Activated CD8-positive, alpha-beta T cell treated with anti-CD3 and anti-CD28 coated beads, Interleukin-2, amount 10 ng/mL, durations not matched to agents 7 days and 5 days (primary cell): ENCODE data around the gene STX2. TPM values are rescaled to one million over a fixed set of nuclear protein-coding genes. Genes with fewer than 3 reads are reported as not detected.

ENCODE experiments used
- ATAC-seq: fragments of 150-1000 bp; cut with Tn5 transposase; one replicate; pipeline ENCODE4 v1.10.0; 2021; ENCODE audit warnings: moderate library complexity
- CTCF ChIA-PET: fragments of 350-600 bp; sonication (Branson Sonifier 250); formaldehyde crosslinking; loops from one replicate; lab custom pipeline; 2021; ENCODE audit warnings: antibody characterized with exemption; lab: Charles Lee
- POLR2A ChIA-PET: fragments of 350-600 bp; sonication (Branson Sonifier 250); formaldehyde crosslinking; loops from one replicate; lab custom pipeline; 2021; ENCODE audit warnings: antibody characterized with exemption; lab: Charles Lee
- DNase-seq: peaks from one replicate; pipeline ENCODE4 v3.0.0-alpha.2; 2020
- H3K27ac Mint-ChIP-seq: one replicate; pipeline ENCODE4 v1.8.0; 2021; ENCODE audit warnings: mild to moderate bottlenecking, mixed read lengths
- H3K27me3 Mint-ChIP-seq: one replicate; pipeline ENCODE4 v1.8.0; 2021; ENCODE audit warnings: low read depth, mixed read lengths
- H3K36me3 Mint-ChIP-seq: one replicate; pipeline ENCODE4 v1.8.0; 2021; ENCODE audit warnings: low read depth, mixed read lengths
- H3K4me1 Mint-ChIP-seq: one replicate; pipeline ENCODE4 v1.8.0; 2021; ENCODE audit warnings: low read depth, mixed read lengths
- H3K4me3 Mint-ChIP-seq: one replicate; pipeline ENCODE4 v1.8.0; 2021; ENCODE audit warnings: mild to moderate bottlenecking, mixed read lengths
- H3K9me3 Mint-ChIP-seq: one replicate; pipeline ENCODE4 v1.8.0; 2022; ENCODE audit warnings: mixed read lengths; ENCODE audit not compliant: insufficient read depth
- total RNA-seq, 2 experiments: library from RNA; stranded (reverse); gene quantifications; one replicate each; pipeline ENCODE4 v1.2.3, GENCODE V29; 2021

STX2 gene
- total RNA-seq, 2 experiments from 2014 or later = 24.5 to 24.9 TPM

- POLR2A ChIA-PET = interaction anchor here (1.3 kb wide), 1 partner anchor 49 kb away, joined by 3 read pairs; no protein-coding TSS in a partner anchor
- no peak overlapping the region for H3K4me3 Mint-ChIP-seq
Measured at GRCh38 chr12:130826151-130826801, 12.8 kb downstream of the STX2 start.

DNA sequence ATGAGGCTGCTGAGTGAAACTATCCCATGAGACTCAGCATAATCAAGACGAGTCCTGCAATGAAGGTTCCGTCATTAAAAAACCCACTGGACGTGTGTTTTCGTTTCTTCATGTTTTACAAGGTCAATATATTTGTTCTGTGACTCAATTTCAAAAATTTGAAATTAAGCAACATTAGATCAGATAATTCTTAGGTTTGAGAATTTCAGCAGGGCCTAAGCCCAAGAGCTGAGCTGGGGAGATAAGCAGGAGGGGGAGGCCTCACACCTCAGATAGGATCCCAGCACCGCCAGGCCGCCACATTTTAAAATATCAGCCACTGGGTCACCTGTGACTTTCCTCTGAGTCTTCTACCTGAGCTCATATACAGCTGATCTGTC is 13.3 kb downstream of the STX2 start:
- peaks cover 30% of the 10 kb centered on the region for H3K36me3 Mint-ChIP-seq
- peak overlapping the region; percentile 76 for H3K27ac Mint-ChIP-seq
- ChIA-PET POLR2A (no interaction called here), CTCF (interaction anchor here (1.1 to 3.4 kb wide), 6 partner anchors 9 to 306 kb away, joined by 3 to 45 read pairs (median 8); partner anchors contain the start of gene STX2)
- DNase-seq = no peak
- H3K4me3 Mint-ChIP-seq = no peak overlapping the region
- no peak for ATAC-seq
- H3K27me3 Mint-ChIP-seq = no peaks in the 10 kb centered on the region
- no peaks in the 10 kb centered on the region for H3K9me3 Mint-ChIP-seq
- H3K4me1 Mint-ChIP-seq = peaks cover 32% of the 10 kb centered on the region

More at GRCh38 chr12:130826151-130826801, 12.8 kb downstream of the STX2 start:
- DNase-seq = peak; percentile 79
- CTCF ChIA-PET = interaction anchor here (0.8 to 3.4 kb wide), 11 partner anchors 9 to 305 kb away, joined by 3 to 45 read pairs (median 5); partner anchors contain the start of gene STX2
- H3K36me3 Mint-ChIP-seq = peaks cover 25% of the 10 kb centered on the region
- no peaks in the 10 kb centered on the region for H3K27me3 Mint-ChIP-seq
- peak; percentile 95 for ATAC-seq
- no peaks in the 10 kb centered on the region for H3K9me3 Mint-ChIP-seq
- peak overlapping the region; percentile 76 for H3K27ac Mint-ChIP-seq
- H3K4me1 Mint-ChIP-seq = peaks cover 27% of the 10 kb centered on the region

DNA sequence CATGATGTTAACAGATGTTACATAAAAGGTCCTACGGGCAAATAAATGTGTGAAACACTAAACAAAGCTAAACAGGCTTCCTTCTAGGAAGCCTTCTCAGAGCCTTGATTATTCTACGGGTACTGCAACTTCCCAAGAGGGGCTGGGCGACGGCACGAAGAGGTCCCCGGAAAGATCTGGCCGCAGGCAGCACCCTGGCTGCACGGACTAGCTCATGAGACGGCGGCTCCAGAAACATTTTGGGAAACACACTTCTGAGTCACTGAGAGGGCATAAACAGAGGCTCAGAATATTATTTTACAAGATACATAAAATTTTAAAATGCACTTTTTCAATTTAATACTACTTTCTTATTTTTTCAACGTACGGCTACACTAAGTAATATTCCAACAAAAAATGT is 19.4 kb downstream of the STX2 start:
- Mint-ChIP-seq H3K4me3 (no peak overlapping the region), H3K27ac (no peak overlapping the region), H3K27me3 (no peaks in the 10 kb centered on the region), H3K36me3 (peaks cover 34% of the 10 kb centered on the region), H3K4me1 (peaks cover 26% of the 10 kb centered on the region), H3K9me3 (no peaks in the 10 kb centered on the region)
- DNase-seq = no peak
- CTCF ChIA-PET = interaction anchor here (0.9 to 1.9 kb wide), 9 partner anchors 11 to 61 kb away, joined by 3 to 7 read pairs (median 3); no protein-coding TSS in a partner anchor
- no peak for ATAC-seq
- POLR2A ChIA-PET = no interaction called here

DNA sequence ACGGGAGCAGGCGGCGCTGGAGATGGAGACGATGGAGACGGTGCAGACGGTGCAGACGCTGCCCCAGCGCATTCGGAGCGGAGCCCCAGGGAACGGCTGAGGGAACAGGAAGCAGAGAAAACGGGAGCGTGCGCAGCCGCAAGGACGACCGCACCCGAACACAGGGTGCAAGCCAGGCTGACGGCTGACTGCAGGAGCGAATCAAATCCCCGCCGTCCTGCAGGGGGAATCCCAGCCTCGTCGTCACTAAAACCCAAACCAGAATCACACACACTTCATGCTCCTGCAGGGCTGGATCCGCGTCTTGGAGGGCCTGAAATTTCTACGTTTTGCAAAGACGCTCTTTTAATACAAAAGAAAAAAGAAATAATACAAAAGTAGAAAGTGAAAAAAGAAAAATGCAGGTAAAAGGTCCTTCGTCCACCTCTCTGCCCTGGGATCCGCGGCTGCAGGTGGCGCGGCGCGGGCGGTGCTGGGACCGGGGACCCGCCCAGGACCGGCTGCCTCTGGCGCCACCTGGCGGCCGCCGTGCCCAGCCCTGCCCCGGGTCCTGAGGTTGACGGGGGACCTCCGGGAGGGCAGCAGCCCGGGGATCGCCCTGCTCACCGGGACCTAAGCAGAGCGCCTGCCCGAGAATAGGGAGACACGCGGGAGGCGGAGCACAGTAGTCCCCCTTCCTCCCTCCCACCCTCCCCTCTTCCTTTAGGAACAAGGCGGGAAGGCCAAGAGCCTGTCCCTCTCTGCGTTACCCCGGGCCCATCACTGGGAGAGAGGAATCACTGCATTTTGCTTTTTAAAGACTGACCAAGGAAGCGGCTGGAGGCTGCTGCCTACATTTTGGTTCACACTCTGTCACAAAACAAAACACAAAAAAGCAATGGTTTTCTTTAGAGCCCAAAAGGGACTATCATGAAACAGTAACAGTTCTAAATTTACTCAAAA is 20.1 kb downstream of the STX2 start:
- DNase-seq (peak; percentile 74), ATAC-seq (peak; percentile 99)
- Mint-ChIP-seq H3K27ac (no peak overlapping the region), H3K27me3 (no peaks in the 10 kb centered on the region), H3K36me3 (peaks cover 35% of the 10 kb centered on the region), H3K4me1 (peaks cover 26% of the 10 kb centered on the region), H3K9me3 (no peaks in the 10 kb centered on the region), H3K4me3 (peak overlapping the region; percentile 70)
- CTCF ChIA-PET = interaction anchor here (0.9 to 1.9 kb wide), 9 partner anchors 12 to 287 kb away, joined by 3 to 9 read pairs (median 4); no protein-coding TSS in a partner anchor
- POLR2A ChIA-PET = no interaction called here

DNA sequence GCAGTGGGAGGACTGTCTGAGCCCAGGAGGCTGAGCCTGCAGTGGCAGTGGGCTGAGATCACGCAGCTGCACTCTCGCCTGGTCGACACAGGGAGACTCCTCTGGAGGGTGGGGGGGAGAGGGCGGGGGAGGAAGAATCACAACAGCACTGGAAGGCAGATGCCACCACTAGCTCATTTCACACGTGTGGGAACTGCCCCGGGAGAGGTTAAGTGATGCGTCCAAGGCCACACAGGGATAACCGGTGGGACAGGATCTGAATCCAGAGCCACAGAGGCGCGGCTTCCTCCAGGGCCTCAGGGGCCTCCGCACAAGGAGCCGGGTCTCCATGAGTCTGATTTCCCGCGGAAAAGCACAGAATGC is 20.8 kb downstream of the STX2 start:
- CTCF ChIA-PET = interaction anchor here (0.9 to 2.4 kb wide), 7 partner anchors 8 to 287 kb away, joined by 3 to 20 read pairs (median 7); no protein-coding TSS in a partner anchor
- no peak overlapping the region for H3K27ac Mint-ChIP-seq
- peaks cover 30% of the 10 kb centered on the region for H3K36me3 Mint-ChIP-seq
- H3K4me3 Mint-ChIP-seq = peak overlapping the region; percentile 70
- POLR2A ChIA-PET = no interaction called here
- ATAC-seq (no peak), DNase-seq (no peak)
- H3K9me3 Mint-ChIP-seq = no peaks in the 10 kb centered on the region
- no peaks in the 10 kb centered on the region for H3K27me3 Mint-ChIP-seq
- H3K4me1 Mint-ChIP-seq = peaks cover 26% of the 10 kb centered on the region

DNA sequence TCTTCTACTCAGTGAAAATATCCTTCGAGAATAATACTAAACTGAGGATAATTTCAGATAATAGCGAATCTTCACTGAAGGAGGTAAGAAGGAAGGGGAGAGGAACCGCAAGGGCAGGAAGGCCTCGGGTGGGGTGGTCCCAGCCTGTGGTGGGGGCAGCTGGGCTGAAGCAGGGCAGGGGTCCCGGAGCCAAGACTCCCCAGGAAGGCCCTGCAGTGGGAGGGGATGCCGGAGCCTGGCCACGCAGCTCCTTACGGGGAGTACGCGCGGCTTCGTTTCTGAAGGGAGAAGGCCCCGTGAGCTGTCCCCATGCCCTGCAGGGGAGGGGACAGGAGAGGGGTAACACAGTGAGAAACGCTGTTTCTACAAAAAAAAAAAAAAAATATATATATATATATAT is 21.2 kb downstream of the STX2 start:
- peaks cover 26% of the 10 kb centered on the region for H3K4me1 Mint-ChIP-seq
- H3K9me3 Mint-ChIP-seq = no peaks in the 10 kb centered on the region
- ChIA-PET CTCF (interaction anchor here (0.9 to 2.4 kb wide), 7 partner anchors 9 to 288 kb away, joined by 3 to 20 read pairs (median 7); no protein-coding TSS in a partner anchor), POLR2A (no interaction called here)
- no peaks in the 10 kb centered on the region for H3K27me3 Mint-ChIP-seq
- DNase-seq (no peak), ATAC-seq (no peak)
- H3K36me3 Mint-ChIP-seq = peaks cover 28% of the 10 kb centered on the region
- H3K4me3 Mint-ChIP-seq = no peak overlapping the region
- no peak overlapping the region for H3K27ac Mint-ChIP-seq

DNA sequence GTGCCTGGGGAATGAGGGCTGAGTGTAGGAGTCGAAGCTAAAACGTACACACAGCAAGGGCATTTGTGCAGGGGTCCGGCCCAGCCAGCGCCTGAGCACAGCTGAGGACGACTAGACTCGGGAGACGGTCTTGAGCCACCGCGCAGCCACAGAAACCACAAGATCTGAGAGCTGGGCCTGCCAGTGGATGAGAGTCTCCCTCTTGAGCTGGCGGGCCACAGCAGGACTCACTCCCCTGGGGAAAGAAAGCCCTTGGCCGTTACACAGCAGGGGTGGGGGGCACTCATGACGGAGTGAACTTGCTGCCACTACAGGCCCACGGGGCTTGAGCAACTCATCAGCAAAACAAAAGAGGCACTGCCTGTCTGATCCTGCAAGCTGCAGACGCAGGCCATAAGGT is 23.0 kb downstream of the STX2 start:
- no peak for DNase-seq
- ChIA-PET CTCF (interaction anchor here (2.2 to 2.4 kb wide), 3 partner anchors 11 to 68 kb away, joined by 7 to 20 read pairs (median 7); no protein-coding TSS in a partner anchor), POLR2A (interaction anchor here (0.6 to 0.7 kb wide), 2 partner anchors 290 to 307 kb away, joined by 3 read pairs; no protein-coding TSS in a partner anchor)

GRCh38 chr12:130815028-130815741 is 23.9 kb downstream of the STX2 start:
- CTCF ChIA-PET = no interaction called here
- ATAC-seq (no peak), DNase-seq (no peak)
- H3K9me3 Mint-ChIP-seq = no peaks in the 10 kb centered on the region
- peaks cover 13% of the 10 kb centered on the region for H3K4me1 Mint-ChIP-seq
- no peak overlapping the region for H3K4me3 Mint-ChIP-seq
- H3K27ac Mint-ChIP-seq = no peak overlapping the region
- POLR2A ChIA-PET = no interaction called here
- peaks cover 22% of the 10 kb centered on the region for H3K36me3 Mint-ChIP-seq
- H3K27me3 Mint-ChIP-seq = no peaks in the 10 kb centered on the region

More for the DNA sequence above, 23.0 kb downstream of the STX2 start:
- Mint-ChIP-seq H3K27ac (no peak overlapping the region), H3K36me3 (peaks cover 25% of the 10 kb centered on the region), H3K4me1 (peaks cover 17% of the 10 kb centered on the region), H3K4me3 (no peak overlapping the region), H3K9me3 (no peaks in the 10 kb centered on the region), H3K27me3 (no peaks in the 10 kb centered on the region)
- ATAC-seq = no peak

DNA sequence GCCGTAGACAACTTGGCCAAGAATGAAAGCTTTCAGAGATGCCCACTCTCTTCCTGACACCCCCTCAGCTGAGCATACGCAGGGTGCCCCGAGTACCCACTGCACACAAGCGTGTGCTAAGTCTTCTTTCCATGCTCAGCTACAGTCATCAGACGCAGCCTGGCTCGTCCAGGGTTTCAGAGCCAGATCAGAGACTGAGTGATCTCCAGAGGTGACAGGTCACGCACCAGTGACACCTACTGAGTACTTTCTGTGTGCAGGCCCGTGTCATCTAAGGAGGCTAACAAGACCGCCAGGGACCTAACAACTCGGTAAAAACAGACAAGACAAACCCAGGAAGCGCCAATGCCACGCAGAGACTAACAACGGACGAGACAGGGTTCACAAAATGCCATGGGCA is 25.1 kb downstream of the STX2 start:
- DNase-seq (no peak), ATAC-seq (no peak)
- POLR2A ChIA-PET = no interaction called here
- CTCF ChIA-PET = no interaction called here
- H3K27ac Mint-ChIP-seq = no peak overlapping the region
- peaks cover 26% of the 10 kb centered on the region for H3K36me3 Mint-ChIP-seq
- H3K27me3 Mint-ChIP-seq = no peaks in the 10 kb centered on the region
- H3K4me3 Mint-ChIP-seq = no peak overlapping the region
- no peaks in the 10 kb centered on the region for H3K9me3 Mint-ChIP-seq
- peaks cover 12% of the 10 kb centered on the region for H3K4me1 Mint-ChIP-seq

GRCh38 chr12:130813436-130813835 is 25.6 kb downstream of the STX2 start:
- ChIA-PET POLR2A (no interaction called here), CTCF (no interaction called here)
- Mint-ChIP-seq H3K4me3 (no peak overlapping the region), H3K4me1 (peaks cover 9% of the 10 kb centered on the region), H3K27ac (no peak overlapping the region), H3K36me3 (peaks cover 27% of the 10 kb centered on the region), H3K9me3 (no peaks in the 10 kb centered on the region), H3K27me3 (no peaks in the 10 kb centered on the region)
- no peak for DNase-seq
- no peak for ATAC-seq

DNA sequence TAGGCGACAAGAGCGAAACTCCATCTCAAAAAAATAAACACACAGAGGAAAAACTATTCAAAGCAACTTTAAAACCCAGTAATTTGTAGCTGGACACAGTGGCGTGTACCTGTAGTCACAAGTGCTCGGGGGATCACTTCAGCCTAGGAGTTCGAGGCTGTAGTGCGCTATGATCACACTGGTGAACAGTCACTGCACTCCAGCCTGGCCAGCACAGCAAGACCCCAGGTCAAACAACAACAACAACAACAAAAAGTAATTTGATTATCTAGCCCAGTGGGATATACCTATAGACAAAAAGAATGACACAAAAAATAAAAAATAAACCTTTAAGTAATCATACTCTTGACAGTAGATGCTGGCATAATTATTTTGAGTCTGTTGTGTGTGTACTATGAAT is 29.3 kb downstream of the STX2 start:
- Mint-ChIP-seq H3K27me3 (no peaks in the 10 kb centered on the region), H3K27ac (no peak overlapping the region), H3K4me1 (peaks cover 11% of the 10 kb centered on the region), H3K36me3 (peaks cover 51% of the 10 kb centered on the region), H3K9me3 (no peaks in the 10 kb centered on the region), H3K4me3 (no peak overlapping the region)
- ChIA-PET CTCF (no interaction called here), POLR2A (no interaction called here)
- no peak for ATAC-seq
- DNase-seq = no peak
